Measurements from ENCODE around the gene KCNH2. TPM values are rescaled to one million over a fixed set of nuclear protein-coding genes. Genes with fewer than 3 reads are reported as not detected.

KCNH2 gene
- total and polyA plus RNA-seq, 2 of the 13 experiments (the other 11 are each of a cell fraction or from before 2014, with no cell fraction given), result 0.09 to 0.11 TPM

GRCh38 chr7:151012031-151012692 lies 34.0 kb upstream of the KCNH2 start (continued):
- TF ChIP-seq ZNF275 (CRISPR knock-in tag; IDR thresholded peaks at IDR 0.05; ENCODE audit: borderline replicate concordance) (no peak), ZNF431 (CRISPR knock-in tag; IDR thresholded peaks at IDR 0.05; ENCODE audit: borderline replicate concordance, low read depth) (no peak), ZNF34 (CRISPR knock-in tag; IDR thresholded peaks at IDR 0.05; ENCODE audit: borderline replicate concordance) (no peak), REPIN1 (CRISPR knock-in tag; IDR thresholded peaks at IDR 0.05; ENCODE audit: borderline replicate concordance, low read depth) (no peak), GLI4 (CRISPR knock-in tag; IDR thresholded peaks at IDR 0.05; ENCODE audit: borderline replicate concordance) (no peak), ZNF232 (CRISPR knock-in tag; IDR thresholded peaks at IDR 0.05; ENCODE audit: borderline replicate concordance) (no peak)
- TF ChIP-seq, protein P1, sequence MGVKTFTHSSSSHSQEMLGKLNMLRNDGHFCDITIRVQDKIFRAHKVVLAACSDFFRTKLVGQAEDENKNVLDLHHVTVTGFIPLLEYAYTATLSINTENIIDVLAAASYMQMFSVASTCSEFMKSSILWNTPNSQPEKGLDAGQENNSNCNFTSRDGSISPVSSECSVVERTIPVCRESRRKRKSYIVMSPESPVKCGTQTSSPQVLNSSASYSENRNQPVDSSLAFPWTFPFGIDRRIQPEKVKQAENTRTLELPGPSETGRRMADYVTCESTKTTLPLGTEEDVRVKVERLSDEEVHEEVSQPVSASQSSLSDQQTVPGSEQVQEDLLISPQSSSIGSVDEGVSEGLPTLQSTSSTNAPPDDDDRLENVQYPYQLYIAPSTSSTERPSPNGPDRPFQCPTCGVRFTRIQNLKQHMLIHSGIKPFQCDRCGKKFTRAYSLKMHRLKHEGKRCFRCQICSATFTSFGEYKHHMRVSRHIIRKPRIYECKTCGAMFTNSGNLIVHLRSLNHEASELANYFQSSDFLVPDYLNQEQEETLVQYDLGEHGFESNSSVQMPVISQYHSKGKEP (CRISPR knock-in tag; IDR thresholded peaks at IDR 0.05), result no peak
- TF ChIP-seq, protein P2, sequence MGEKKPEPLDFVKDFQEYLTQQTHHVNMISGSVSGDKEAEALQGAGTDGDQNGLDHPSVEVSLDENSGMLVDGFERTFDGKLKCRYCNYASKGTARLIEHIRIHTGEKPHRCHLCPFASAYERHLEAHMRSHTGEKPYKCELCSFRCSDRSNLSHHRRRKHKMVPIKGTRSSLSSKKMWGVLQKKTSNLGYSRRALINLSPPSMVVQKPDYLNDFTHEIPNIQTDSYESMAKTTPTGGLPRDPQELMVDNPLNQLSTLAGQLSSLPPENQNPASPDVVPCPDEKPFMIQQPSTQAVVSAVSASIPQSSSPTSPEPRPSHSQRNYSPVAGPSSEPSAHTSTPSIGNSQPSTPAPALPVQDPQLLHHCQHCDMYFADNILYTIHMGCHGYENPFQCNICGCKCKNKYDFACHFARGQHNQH (CRISPR knock-in tag; IDR thresholded peaks at IDR 0.05), result 0 out of 2 replicates have a peak, but pooled peaks have one; percentile 25
- TF ChIP-seq, protein P3, sequence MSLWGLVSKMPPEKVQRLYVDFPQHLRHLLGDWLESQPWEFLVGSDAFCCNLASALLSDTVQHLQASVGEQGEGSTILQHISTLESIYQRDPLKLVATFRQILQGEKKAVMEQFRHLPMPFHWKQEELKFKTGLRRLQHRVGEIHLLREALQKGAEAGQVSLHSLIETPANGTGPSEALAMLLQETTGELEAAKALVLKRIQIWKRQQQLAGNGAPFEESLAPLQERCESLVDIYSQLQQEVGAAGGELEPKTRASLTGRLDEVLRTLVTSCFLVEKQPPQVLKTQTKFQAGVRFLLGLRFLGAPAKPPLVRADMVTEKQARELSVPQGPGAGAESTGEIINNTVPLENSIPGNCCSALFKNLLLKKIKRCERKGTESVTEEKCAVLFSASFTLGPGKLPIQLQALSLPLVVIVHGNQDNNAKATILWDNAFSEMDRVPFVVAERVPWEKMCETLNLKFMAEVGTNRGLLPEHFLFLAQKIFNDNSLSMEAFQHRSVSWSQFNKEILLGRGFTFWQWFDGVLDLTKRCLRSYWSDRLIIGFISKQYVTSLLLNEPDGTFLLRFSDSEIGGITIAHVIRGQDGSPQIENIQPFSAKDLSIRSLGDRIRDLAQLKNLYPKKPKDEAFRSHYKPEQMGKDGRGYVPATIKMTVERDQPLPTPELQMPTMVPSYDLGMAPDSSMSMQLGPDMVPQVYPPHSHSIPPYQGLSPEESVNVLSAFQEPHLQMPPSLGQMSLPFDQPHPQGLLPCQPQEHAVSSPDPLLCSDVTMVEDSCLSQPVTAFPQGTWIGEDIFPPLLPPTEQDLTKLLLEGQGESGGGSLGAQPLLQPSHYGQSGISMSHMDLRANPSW (CRISPR knock-in tag; IDR thresholded peaks at IDR 0.05; ENCODE audit: borderline replicate concordance), result no peak
- TF ChIP-seq, protein P4, sequence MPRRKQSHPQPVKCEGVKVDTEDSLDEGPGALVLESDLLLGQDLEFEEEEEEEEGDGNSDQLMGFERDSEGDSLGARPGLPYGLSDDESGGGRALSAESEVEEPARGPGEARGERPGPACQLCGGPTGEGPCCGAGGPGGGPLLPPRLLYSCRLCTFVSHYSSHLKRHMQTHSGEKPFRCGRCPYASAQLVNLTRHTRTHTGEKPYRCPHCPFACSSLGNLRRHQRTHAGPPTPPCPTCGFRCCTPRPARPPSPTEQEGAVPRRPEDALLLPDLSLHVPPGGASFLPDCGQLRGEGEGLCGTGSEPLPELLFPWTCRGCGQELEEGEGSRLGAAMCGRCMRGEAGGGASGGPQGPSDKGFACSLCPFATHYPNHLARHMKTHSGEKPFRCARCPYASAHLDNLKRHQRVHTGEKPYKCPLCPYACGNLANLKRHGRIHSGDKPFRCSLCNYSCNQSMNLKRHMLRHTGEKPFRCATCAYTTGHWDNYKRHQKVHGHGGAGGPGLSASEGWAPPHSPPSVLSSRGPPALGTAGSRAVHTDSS (CRISPR knock-in tag; conservative IDR thresholded peaks at IDR 0.05), result no peak
- TF ChIP-seq, protein P5, sequence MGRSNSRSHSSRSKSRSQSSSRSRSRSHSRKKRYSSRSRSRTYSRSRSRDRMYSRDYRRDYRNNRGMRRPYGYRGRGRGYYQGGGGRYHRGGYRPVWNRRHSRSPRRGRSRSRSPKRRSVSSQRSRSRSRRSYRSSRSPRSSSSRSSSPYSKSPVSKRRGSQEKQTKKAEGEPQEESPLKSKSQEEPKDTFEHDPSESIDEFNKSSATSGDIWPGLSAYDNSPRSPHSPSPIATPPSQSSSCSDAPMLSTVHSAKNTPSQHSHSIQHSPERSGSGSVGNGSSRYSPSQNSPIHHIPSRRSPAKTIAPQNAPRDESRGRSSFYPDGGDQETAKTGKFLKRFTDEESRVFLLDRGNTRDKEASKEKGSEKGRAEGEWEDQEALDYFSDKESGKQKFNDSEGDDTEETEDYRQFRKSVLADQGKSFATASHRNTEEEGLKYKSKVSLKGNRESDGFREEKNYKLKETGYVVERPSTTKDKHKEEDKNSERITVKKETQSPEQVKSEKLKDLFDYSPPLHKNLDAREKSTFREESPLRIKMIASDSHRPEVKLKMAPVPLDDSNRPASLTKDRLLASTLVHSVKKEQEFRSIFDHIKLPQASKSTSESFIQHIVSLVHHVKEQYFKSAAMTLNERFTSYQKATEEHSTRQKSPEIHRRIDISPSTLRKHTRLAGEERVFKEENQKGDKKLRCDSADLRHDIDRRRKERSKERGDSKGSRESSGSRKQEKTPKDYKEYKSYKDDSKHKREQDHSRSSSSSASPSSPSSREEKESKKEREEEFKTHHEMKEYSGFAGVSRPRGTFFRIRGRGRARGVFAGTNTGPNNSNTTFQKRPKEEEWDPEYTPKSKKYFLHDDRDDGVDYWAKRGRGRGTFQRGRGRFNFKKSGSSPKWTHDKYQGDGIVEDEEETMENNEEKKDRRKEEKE (IDR thresholded peaks at IDR 0.05), result no peak
- TF ChIP-seq, protein P6, sequence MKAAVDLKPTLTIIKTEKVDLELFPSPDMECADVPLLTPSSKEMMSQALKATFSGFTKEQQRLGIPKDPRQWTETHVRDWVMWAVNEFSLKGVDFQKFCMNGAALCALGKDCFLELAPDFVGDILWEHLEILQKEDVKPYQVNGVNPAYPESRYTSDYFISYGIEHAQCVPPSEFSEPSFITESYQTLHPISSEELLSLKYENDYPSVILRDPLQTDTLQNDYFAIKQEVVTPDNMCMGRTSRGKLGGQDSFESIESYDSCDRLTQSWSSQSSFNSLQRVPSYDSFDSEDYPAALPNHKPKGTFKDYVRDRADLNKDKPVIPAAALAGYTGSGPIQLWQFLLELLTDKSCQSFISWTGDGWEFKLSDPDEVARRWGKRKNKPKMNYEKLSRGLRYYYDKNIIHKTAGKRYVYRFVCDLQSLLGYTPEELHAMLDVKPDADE (CRISPR knock-in tag; IDR thresholded peaks at IDR 0.05), result no peak

Measured in HepG2 (cell line).